SIG-M5 treated with dmso at 0.1 percent for 504 hours (cell line): ENCODE data around the gene TKTL1.
A peak's percentile ranks its signal among the peaks of the same experiment; 100 is the strongest.
"Not testable (repeated sequence)": the region's sequence is repeated elsewhere in the genome, so short reads cannot be mapped to it uniquely, and the experiment has no call there.

Experiments used
- DNase-seq: peaks from one replicate; lab custom pipeline; 2025; ENCODE audit not compliant: unreplicated experiment; lab: John Stamatoyannopoulos, UW

The TKTL1 gene

GRCh38 chrX:154309041-154309775 lies 13.6 kb downstream of the TKTL1 start:
- DNase-seq = no peak

DNA sequence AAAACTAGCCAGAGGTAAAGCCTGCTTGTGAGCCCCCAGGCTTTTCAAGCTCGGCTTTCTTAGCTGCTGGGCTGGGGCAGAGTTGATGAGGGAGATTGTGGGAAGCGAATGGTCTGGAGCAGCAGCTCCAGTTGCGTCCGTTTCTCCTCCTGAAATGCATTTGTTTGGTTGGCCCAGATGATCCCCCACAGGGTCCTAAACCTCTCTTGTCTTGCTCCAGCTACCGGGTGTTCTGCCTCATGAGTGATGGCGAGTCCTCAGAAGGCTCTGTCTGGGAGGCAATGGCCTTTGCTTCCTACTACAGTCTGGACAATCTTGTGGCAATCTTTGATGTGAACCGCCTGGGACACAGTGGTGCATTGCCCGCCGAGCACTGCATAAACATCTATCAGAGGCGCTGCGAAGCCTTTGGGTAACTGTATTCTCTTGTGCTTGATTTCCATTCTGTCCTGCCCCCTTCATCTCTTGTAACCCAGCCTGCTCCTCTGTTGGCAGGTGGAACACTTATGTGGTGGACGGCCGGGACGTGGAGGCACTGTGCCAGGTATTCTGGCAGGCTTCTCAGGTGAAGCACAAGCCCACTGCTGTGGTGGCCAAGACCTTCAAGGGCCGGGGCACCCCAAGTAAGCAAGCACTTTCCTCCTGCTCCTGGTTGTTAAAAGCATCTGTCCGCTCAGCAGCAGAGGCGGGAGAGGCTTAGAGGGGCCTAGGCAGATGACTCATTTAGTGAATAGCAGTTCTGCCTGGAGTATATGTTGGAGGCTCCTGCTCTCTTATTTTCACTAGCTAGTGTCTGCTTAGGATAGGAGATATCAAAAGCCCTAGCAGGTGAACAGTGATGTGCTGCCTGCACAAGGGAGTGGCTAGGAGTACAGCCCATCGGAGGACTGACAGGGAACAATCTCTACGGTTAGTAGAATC lies 15.3 kb downstream of the TKTL1 start:
- no peak for DNase-seq

DNA sequence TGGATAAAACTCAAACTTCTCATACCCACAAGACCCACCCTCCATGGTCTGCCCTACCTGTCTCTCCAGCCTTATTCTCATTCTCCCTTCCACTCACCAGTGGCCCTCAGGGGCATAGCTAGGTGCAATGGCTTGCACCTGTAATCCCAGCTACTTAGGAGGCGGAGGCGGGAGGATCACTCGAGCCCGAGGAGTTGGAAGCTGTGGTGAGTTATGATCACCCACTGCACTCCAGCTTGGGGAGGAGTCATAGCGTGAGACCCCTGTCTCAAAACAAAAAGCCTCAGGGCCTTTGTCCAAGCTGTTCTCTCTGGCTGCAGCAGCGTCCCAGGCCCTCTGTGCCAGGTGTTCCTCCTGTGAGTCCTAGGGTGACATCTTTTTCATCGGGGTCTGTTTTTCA lies 16.5 kb downstream of the TKTL1 start:
- DNase-seq = no peak

DNA sequence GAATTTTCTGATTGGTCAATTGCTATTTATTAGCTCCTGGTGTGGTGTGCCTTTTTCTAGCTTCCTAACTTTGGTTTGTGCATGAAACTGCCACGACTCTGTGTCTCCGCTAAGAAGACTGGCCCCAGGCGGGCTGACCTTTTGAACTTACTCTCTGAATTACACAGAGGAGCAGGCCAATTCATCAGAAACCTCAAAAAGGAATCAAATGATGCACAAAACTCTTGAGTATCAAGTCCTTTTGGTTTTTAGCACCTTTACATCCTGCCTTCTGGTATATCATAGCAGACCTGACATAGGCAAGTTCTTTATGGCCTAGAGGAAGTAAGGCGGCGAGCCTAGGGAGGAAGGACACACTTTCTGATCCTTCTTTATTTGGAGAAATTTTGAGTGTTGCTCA lies 17.6 kb downstream of the TKTL1 start:
- DNase-seq = no peak

- DNase-seq = no peak
Measured at GRCh38 chrX:154315416-154315815, 19.8 kb downstream of the TKTL1 start.

GRCh38 chrX:154317391-154317995 lies 21.9 kb downstream of the TKTL1 start:
- DNase-seq = no peak

- DNase-seq = no peak
Measured at GRCh38 chrX:154320406-154320805, 24.8 kb downstream of the TKTL1 start.

DNA sequence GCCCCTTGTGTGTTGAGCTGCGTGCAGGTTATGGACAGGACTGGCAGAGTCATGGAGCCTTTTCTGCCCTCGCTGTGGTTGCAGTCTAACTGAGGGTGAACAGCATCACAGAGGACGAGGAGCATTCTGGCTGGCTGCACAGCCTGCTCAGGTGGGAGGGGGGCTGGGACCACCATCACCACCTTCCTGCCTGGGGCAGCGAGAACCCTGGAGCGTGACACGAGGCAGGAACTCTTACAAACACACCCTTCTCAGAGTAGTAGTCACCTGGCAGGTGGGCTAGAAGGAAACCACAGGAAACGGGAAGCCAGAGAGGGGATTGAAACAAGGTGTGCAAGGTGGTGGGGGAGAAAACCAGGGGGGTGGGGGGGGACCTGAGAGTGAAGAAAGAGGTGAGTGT lies 25.6 kb downstream of the TKTL1 start:
- DNase-seq = no peak

DNA sequence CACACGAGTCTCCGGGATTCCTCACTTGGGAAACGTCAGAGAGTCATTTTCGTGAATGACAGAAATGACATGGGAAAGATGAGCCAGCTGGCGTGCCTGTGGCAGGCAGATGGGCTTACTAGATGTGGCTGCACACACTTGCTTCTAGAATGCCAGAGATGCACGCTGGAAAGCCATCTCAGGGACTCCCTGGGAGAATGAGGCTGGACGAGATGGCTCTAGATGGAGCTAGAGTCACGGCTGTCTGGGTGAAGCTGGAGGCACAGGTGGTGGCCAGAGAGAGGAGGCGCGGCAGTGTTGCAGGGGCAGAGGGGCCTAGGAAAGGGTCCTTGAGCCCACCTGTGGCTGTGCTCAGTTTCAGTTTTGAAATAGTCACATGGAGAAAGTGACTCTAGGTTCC lies 26.0 kb downstream of the TKTL1 start:
- DNase-seq = no peak

- no peak for DNase-seq
Measured at GRCh38 chrX:154322890-154323289, 27.3 kb downstream of the TKTL1 start.

DNA sequence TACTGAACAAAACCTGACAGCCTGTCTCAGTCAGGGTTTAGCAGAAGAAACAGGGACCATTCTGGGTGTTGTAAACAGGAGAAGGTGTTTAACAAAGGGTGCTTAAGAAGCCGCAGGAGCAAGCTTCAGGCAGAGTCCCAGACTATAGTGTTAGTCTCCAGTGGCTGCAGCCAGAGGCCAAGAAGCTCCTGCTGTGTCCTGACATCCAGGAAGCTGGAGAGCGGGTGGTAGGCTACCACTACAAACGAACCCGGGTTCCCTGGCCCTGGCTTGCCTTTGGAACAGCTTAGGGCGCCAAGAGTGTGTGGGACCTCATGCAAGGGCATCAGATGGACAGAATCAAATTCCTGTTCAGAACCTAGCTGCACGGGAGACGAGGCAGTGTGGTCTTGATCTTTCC lies 27.9 kb downstream of the TKTL1 start:
- no peak for DNase-seq

DNA sequence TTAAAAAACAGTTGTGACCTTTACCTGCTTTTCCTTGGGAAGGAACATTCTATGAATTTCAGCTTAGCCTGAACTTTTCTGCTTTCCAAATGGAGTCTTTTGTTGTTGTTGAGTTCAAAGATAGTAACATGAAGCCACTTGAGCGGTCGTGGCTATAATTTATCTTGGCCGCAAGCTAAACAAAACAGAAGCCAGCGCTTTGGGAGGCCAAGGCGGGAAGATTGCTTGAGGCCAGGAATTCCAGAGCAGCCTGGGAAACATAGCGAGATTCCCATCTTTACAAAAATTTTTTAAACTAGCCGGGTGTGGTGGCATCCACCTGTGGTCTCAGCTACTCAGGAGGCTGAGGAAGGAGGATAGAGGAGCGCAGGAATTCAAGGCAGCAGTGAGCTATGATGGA lies 29.9 kb downstream of the TKTL1 start:
- no peak for DNase-seq

DNA sequence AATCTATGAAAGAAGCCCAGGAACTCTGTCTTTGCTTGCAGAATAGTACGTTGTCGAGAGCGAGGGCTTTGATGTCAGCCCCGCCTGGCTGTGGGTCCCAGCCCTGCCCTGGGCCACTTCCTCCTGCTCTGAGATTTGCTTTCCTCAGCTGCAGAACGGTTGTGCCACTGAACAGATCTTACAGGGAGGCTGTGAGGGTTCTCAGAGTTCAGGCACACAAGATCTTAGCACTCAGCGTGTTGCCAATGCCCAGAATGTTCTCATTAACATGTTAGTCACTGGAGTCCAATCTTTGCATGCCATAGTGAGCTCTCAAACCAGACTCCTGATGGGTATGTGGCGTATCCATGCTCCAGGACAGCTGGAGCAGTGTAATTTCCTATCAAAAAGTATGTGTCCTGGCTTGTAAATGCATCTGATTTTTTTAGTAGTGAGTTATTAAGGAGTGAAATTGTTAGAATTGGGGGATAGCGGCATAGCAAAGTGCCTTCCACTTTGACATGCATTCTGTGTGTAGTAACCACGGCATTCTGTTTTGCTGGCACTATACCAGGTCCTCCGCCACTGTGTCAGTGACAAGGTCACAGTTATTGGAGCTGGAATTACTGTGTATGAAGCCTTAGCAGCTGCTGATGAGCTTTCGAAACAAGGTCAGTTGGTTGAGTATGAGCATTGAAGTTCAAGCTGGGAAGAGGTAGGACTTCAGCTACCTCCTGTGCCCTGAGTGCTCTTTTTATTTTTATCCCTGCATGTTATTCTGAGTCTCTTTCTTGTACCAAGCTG lies 31.6 kb downstream of the TKTL1 start:
- no peak for DNase-seq

DNA sequence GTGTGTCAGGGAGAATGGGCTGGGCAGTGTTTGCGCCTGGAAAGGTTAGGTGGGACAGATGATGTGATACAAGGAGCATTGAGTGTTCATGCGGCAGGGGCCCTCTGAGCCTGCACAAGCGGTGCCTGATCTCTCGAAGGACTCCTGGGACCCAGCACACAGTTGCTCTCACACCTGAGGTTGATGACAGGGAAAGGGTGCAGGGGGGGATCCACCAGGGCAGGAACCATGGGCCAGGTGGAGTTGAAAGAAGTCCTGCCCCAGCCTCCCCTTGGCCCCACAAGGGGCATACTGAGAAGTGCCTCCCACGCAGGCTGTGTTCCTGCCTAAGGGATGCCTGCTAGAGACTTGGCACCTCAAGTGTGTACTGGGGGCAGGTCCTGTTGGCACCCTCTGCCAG lies 33.1 kb downstream of the TKTL1 start:
- no peak for DNase-seq

DNA sequence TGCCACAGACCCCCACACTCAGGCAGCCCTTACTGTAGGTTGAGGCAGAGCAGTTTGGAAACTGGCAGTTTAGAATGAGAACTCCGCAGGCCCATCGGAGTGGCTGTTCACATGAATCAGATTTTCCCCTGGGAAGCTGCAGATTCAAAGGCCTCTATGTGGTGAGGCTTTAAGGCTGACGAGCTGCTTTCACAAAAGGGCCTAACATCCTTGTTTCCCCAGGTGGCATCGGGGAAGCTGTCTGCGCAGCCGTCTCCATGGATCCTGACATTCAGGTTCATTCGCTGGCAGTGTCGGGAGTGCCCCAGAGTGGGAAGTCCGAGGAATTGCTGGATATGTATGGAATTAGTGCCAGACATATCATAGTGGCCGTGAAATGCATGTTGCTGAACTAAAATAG lies 33.7 kb downstream of the TKTL1 start:
- DNase-seq = no peak

- DNase-seq = no peak
Measured at GRCh38 chrX:154332561-154332960, 37.0 kb downstream of the TKTL1 start.

- DNase-seq = no peak
Measured at GRCh38 chrX:154333116-154333515, 37.5 kb downstream of the TKTL1 start.

GRCh38 chrX:154333837-154334271 lies 38.3 kb downstream of the TKTL1 start:
- peak; percentile 63 for DNase-seq

DNA sequence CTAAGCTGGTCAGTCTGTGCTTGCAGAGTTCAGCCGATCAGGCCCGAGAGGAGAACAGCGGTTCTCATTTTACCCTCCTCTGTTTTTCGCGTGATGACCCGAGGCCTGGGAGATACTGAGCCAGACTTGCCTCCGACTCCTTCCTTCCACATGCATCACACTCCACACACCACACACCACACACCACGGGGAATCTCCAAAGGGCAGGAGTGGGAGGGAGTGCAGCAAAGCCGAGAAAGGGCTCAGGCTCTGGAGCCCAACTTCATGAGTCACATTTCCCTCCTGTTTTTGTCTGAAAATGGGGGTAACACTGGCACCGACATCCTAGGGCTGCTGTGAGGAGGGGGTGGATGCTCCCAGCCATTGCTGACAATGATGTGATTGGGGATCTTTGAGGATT lies 38.9 kb downstream of the TKTL1 start:
- no peak for DNase-seq

DNA sequence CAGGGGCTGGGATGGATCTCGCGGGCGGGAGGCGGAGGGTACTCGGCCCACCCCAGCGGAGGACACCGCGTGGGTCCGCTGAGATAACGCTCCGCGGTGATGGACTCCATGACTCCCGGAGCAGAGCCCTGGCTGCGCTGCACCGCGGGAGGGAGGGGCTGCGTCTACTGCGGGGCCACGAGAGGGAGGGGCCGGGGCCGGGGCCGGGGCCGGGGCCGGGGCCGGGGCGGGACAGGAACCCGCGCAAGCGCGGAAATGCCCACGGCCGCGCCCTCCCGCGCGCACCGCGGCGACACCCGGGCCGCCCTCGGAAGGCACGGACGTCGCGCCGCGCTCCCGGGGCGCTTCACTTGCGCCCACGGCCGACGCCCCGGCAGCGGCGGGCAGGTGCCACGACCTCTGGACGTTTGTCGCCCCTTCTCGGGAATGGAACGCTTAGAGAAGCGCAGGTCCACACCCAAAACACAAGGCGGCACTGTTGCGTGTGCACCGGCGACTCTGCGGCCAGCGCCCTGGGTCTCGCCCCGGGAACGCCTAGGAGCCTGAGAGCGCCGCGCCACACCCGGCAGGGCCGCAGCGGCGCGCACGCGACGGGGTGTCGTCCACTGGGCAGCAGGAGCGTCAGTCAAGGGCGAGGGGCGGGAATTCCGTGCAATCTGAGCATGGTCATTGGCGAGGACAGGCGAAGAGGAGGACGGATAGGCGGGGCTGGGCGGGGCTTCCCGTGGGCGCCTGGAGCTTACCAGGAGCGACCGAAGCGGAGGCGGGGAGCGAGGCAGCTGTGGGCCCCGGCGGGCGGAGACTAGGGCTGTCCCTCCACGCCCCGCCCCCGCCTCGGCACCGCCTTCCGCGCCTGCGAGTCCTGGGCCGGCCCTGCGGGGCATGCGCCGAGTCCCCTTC lies 46.1 kb downstream of the TKTL1 start:
- not testable (repeated sequence) for DNase-seq
